Psoas muscle (tissue), 8 donors: ENCODE measurements around the gene COL27A1. TPM values are rescaled to one million over a fixed set of nuclear protein-coding genes. Genes with fewer than 3 reads are reported as not detected.

Experiments used
- ATAC-seq, 4 donors: fragments of 200-7000 bp; cut with Tn5 transposase; one replicate each; pipeline ENCODE4 v1.9.1; 2020; ENCODE audit warnings: moderate library complexity in 3 of 4, mild to moderate bottlenecking in 2 of 4
- DNase-seq, 2 donors: peaks; one replicate each; pipeline ENCODE4 v3.0.0-alpha.2; 2020
- H3K27ac ChIP-seq: fragments of 200-600 bp; one replicate; pipeline ENCODE4 v1.8.0; 2022
- H3K27me3 ChIP-seq, 3 donors: fragments of 200-600 bp in 1 of 3; one replicate each; pipeline versions ENCODE4 v1.6.1 to v1.8.0; 2013 to 2022; ENCODE audit warnings: low read length in 2 of 3, mild to moderate bottlenecking in 2 of 3, moderate library complexity in 1 of 3; ENCODE audit not compliant: insufficient read depth in 3 of 3
- H3K36me3 ChIP-seq, 2 donors: fragments of 200-600 bp in 1 of 2; one replicate each; pipeline versions ENCODE4 v1.6.1 to v1.8.0; 2013 to 2022; ENCODE audit warnings: low read depth in 1 of 2, mild to moderate bottlenecking in 1 of 2, moderate library complexity in 1 of 2; ENCODE audit not compliant: insufficient read depth in 1 of 2
- H3K4me1 ChIP-seq: fragments of 200-600 bp; one replicate; pipeline ENCODE4 v1.8.0; 2022
- H3K4me3 ChIP-seq: fragments of 200-600 bp; one replicate; pipeline ENCODE4 v1.8.0; 2022; ENCODE audit warnings: mild to moderate bottlenecking
- H3K9me3 ChIP-seq: fragments of 200-600 bp; one replicate; pipeline ENCODE4 v1.8.0; 2022
- CTCF ChIP-seq: fragments of 200-600 bp; IDR thresholded peaks from one replicate; pipeline ENCODE4 v1.8.0; 2022; ENCODE audit warnings: antibody characterized with exemption
- WGBS, 3 donors: extraction: QIAGEN DNeasy Blood & Tissue Kit; methylation state at CpG; one replicate each; pipeline versions ENCODE4 v1.1.6 to v1.1.7; 2013; 5-methylcytosine and 5-hydroxymethylcytosine counted together
- intact Hi-C, 2 donors: fragments of 100-400 bp; cut with DNase I; formaldehyde crosslinking; loops; one replicate each; pipeline versions ENCODE4 v1.11.0 to v1.14.2; 2022
- polyA plus RNA-seq, 3 donors: library from polyadenylated mRNA; stranded (reverse); fragments of 200-250 nt; gene quantifications; one replicate each; pipeline ENCODE4 v1.2.3, GENCODE V29; 2013
- total RNA-seq, 4 donors: library from RNA; stranded (reverse); fragmentation: NEBNext Ultra II Directional in 2 of 4; extraction: Animal tissue kit (Norgen Biotek cat#: 25700) in 2 of 4; gene quantifications; one replicate each; pipeline versions ENCODE4 v1.2.1 to v1.2.4, GENCODE V29; 2021 to 2023
- donor health status: healthy with polysubstance abuse.
- donor health status: DM: no; HTN: no; CAD: no; lungs with moderate emphysema.
- donor health status: Bipolar disorder and iron deficiency.
- donor health status: healthy.
- donor health status: DM: yes; HTN: yes; CAD: no.
- donor health status: DM: no; HTN: no; CAD: no.
- donor health status: DM: no; HTN: no; CAD: no.
- donor health status: DM: yes; HTN: yes; CAD: no.

Gene COL27A1
- total and polyA plus RNA-seq, 7 donors, result 1.1 to 8.5 (median 3.9) TPM

GRCh38 chr9:114131808-114132549 lies 23.4 kb upstream of the COL27A1 start:
- 68 to 76% (median 76%) methylated on average over 10 of the region's 10 CpGs for WGBS, 3 donors

GRCh38 chr9:114132550-114132918 lies 22.8 kb upstream of the COL27A1 start:
- 95 to 98% (median 97%) methylated on average over 7 of the region's 7 CpGs for WGBS, 3 donors

More at GRCh38 chr9:114131808-114132549, 23.4 kb upstream of the COL27A1 start:
- Histone ChIP-seq H3K36me3 (no peaks in the 10 kb centered on the region), H3K4me3 (no peak overlapping the region), H3K4me1 (no peaks in the 10 kb centered on the region), H3K27me3 (peaks cover 0 to 2% (median 0%) of the 10 kb centered on the region in 3 donors), H3K27ac (no peak overlapping the region), H3K9me3 (peaks cover 6% of the 10 kb centered on the region)
- TF ChIP-seq CTCF, result no peak
- intact Hi-C loops, result no loop called here
- DNase-seq (no peak), ATAC-seq (no peak)

GRCh38 chr9:114134827-114135396 lies 20.4 kb upstream of the COL27A1 start:
- Histone ChIP-seq H3K27me3 (no peaks in the 10 kb centered on the region), H3K4me3 (no peak overlapping the region), H3K27ac (no peak overlapping the region), H3K4me1 (peaks cover under 1% of the 10 kb centered on the region), H3K9me3 (no peaks in the 10 kb centered on the region), H3K36me3 (no peaks in the 10 kb centered on the region)
- TF ChIP-seq CTCF, result no peak
- ATAC-seq (no peak), DNase-seq (no peak)
- intact Hi-C loops, result no loop called here
- 74 to 81% (median 79%) methylated on average over 5 of the region's 5 CpGs for WGBS, 3 donors

More at GRCh38 chr9:114132550-114132918, 22.8 kb upstream of the COL27A1 start:
- Histone ChIP-seq H3K4me1 (no peaks in the 10 kb centered on the region), H3K9me3 (peaks cover 3% of the 10 kb centered on the region), H3K27me3 (peaks cover 0 to 2% (median 0%) of the 10 kb centered on the region in 3 donors), H3K36me3 (no peaks in the 10 kb centered on the region), H3K4me3 (no peak overlapping the region), H3K27ac (no peak overlapping the region)
- ATAC-seq, result no peak
- intact Hi-C loops, result no loop called here
- no peak for DNase-seq
- TF ChIP-seq CTCF, result no peak

- Histone ChIP-seq H3K27ac (no peak overlapping the region), H3K4me1 (peaks cover 27% of the 10 kb centered on the region), H3K27me3 (no peaks in the 10 kb centered on the region), H3K36me3 (no peaks in the 10 kb centered on the region), H3K4me3 (no peak overlapping the region), H3K9me3 (no peaks in the 10 kb centered on the region)
- DNase-seq, result no peak
- intact Hi-C loops, result no loop called here
- TF ChIP-seq CTCF, result no peak
- 89 to 93% (median 90%) methylated on average over 6 of the region's 6 CpGs for WGBS, 3 donors
- ATAC-seq, result no peak
Measured at GRCh38 chr9:114137831-114138230, 17.5 kb upstream of the COL27A1 start.
